SK-N-MC (cell line): ENCODE data around the gene SYTL1.

Source experiments
- EZH2 ChIP-seq: fragments of 200-600 bp; sonication (generic); IDR thresholded peaks from one replicate; pipeline ENCODE4 v1.6.1; 2017; ENCODE audit warnings: antibody characterized with exemption
- FOXP2 ChIP-seq: optimal IDR thresholded peaks from 2 replicates; pipeline ENCODE3; 2011; ENCODE audit warnings: mild to moderate bottlenecking, moderate library complexity; ENCODE audit not compliant: insufficient read depth; ENCODE audit errors: extremely low read length, control extremely low read depth
- POLR2AphosphoS5 ChIP-seq: IDR thresholded peaks from 2 replicates; pipeline ENCODE4 v1.6.1; 2012; ENCODE audit warnings: mild to moderate bottlenecking, low read depth, low read length, borderline replicate concordance

- TF ChIP-seq EZH2: no peak
- no peak for TF ChIP-seq POLR2AphosphoS5
- no peak for TF ChIP-seq FOXP2
Observed at GRCh38 chr1:27366113-27366410, 24.2 kb downstream of the SYTL1 start.
